Stimulated activated CD4-positive, alpha-beta T cell treated with anti-CD3 and anti-CD28 coated beads, Interleukin-2, amount 100 ng/mL, for 4 hours (primary cell): ENCODE results near the gene GJC2.

Experiments used
- DNase-seq: peaks from one replicate; pipeline ENCODE4 v3.0.0-alpha.2; 2020; ENCODE audit warnings: low read depth

Gene GJC2

GRCh38 chr1:228158151-228159007, 8.6 kb downstream of the GJC2 start:
- DNase-seq = no peak

GRCh38 chr1:228159008-228159665, 9.4 kb downstream of the GJC2 start:
- no peak for DNase-seq

- DNase-seq = no peak
Observed at GRCh38 chr1:228160201-228160761, 10.6 kb downstream of the GJC2 start.

GRCh38 chr1:228161362-228161761, 11.6 kb downstream of the GJC2 start:
- no peak for DNase-seq

- DNase-seq = no peak
Observed at GRCh38 chr1:228161866-228162265, 12.1 kb downstream of the GJC2 start.

- no peak for DNase-seq
Observed at GRCh38 chr1:228162286-228163006, 12.7 kb downstream of the GJC2 start.

- DNase-seq = no peak
Observed at GRCh38 chr1:228163007-228163753, 13.4 kb downstream of the GJC2 start.

- no peak for DNase-seq
Observed at GRCh38 chr1:228163776-228164519, 14.2 kb downstream of the GJC2 start.

GRCh38 chr1:228164561-228165371, 15.0 kb downstream of the GJC2 start:
- DNase-seq = no peak

GRCh38 chr1:228165372-228166169, 15.8 kb downstream of the GJC2 start, which contains the start of gene IBA57:
TSS of gene IBA57 (plus strand) at chr1:228165804. CDS start at chr1:228165817, 13 bp downstream.
- peak; percentile 100 for DNase-seq

- peak; percentile 33 for DNase-seq
Observed at GRCh38 chr1:228166170-228166936, 16.6 kb downstream of the GJC2 start.

GRCh38 chr1:228168563-228169270, 19.0 kb downstream of the GJC2 start:
- no peak for DNase-seq

- DNase-seq = no peak
Observed at GRCh38 chr1:228169345-228169744, 19.6 kb downstream of the GJC2 start.

GRCh38 chr1:228170666-228171065, 20.9 kb downstream of the GJC2 start:
- DNase-seq = no peak

- DNase-seq = no peak
Observed at GRCh38 chr1:228171221-228171891, 21.6 kb downstream of the GJC2 start.

GRCh38 chr1:228172591-228173527, 23.1 kb downstream of the GJC2 start:
- DNase-seq = no peak
